K562 (cell line): Measurements from ENCODE around the gene SLC1A2. TPM values are rescaled to one million over a fixed set of nuclear protein-coding genes. Genes with fewer than 3 reads are reported as not detected.

Source experiments
- ATAC-seq: fragments of 200-7000 bp; cut with Tn5 transposase; 3 replicates; pipeline ENCODE4 v1.9.1; 2020; ENCODE audit warnings: moderate library complexity
- BruUV-seq: library from RNA; stranded (reverse); fragments of 400-500 nt; replicated peaks from 2 replicates; lab custom pipeline; 2021; lab: Mats Ljungman, UMichigan
- CTCF ChIA-PET: fragments of 300-600 bp; formaldehyde crosslinking; extraction: SDS; loops from one replicate; lab custom pipeline; 2021; ENCODE audit warnings: low intra/inter-chr PET ratio; lab: Yijun Ruan, JAX
- POLR2A ChIA-PET: fragments of 300-600, 350-650 bp; sonication (Branson Sonifier 250); formaldehyde crosslinking; extraction: SDS; loops from one replicate; lab custom pipeline; 2021; ENCODE audit warnings: antibody characterized with exemption, inconsistent platforms; lab: Yijun Ruan, JAX
- DNase-seq, 4 experiments: peaks; one replicate each; pipeline versions ENCODE4 v3.0.0 to v3.0.0-alpha.2; 2011 to 2018; ENCODE audit warnings: low spot score in 3 of 4, mixed read lengths in 3 of 4; ENCODE audit errors: extremely low read depth in 1 of 4
- FAIRE-seq: peaks from 2 replicates; lab custom pipeline; 2011; peaks lifted over from hg19 to GRCh38; lab: Jason Lieb, UNC
- H2AFZ ChIP-seq: 2 replicates; pipeline ENCODE4 v1.6.0; 2011; ENCODE audit warnings: low read depth, low read length, control low read depth, inconsistent platforms
- H3K27ac ChIP-seq: fragments of 200-600 bp; 3 replicates; pipeline ENCODE4 v1.8.0; 2011; ENCODE audit warnings: low read depth, mild to moderate bottlenecking, control low read depth, inconsistent platforms, low read length, moderate library complexity, mixed read lengths; ENCODE audit errors: extremely low read depth
- H3K27me3 ChIP-seq, 2 experiments: fragments of 300-600 bp in 1 of 2; 2 replicates in 1 of 2; 3 replicates in 1 of 2; pipeline versions ENCODE4 v1.6.0 to v1.8.0; 2011; ENCODE audit warnings: inconsistent platforms in 2 of 2, low read length in 2 of 2, mild to moderate bottlenecking in 1 of 2, mixed read lengths in 1 of 2, moderate library complexity in 1 of 2; ENCODE audit not compliant: control insufficient read depth in 2 of 2, insufficient read depth in 2 of 2
- H3K36me3 ChIP-seq: fragments of 300-600 bp; 3 replicates; pipeline ENCODE4 v1.8.0; 2011; ENCODE audit warnings: mild to moderate bottlenecking, low read length, inconsistent platforms; ENCODE audit not compliant: control insufficient read depth, insufficient read depth
- H3K4me1 ChIP-seq, 2 experiments: fragments of 200-600 bp in 1 of 2; replicated peaks in 1 of 2; 2 replicates in 1 of 2; 3 replicates in 1 of 2; pipeline versions ENCODE4 v1.5.1 to v1.8.0; 2011; ENCODE audit warnings: inconsistent platforms in 2 of 2, low read length in 2 of 2, mild to moderate bottlenecking in 1 of 2, mixed read lengths in 1 of 2, moderate library complexity in 1 of 2; ENCODE audit not compliant: control insufficient read depth in 2 of 2, insufficient read depth in 2 of 2
- H3K4me2 ChIP-seq: 2 replicates; pipeline ENCODE4 v1.6.1; 2011; ENCODE audit warnings: low read length, control low read depth, inconsistent platforms, mixed read lengths; ENCODE audit not compliant: insufficient read depth
- H3K4me3 ChIP-seq: fragments of 200-600 bp; sonication (generic), shearing (Covaris generic); 2 replicates; pipeline ENCODE4 v1.5.1; 2016; ENCODE audit warnings: control low read depth, inconsistent platforms
- H3K79me2 ChIP-seq: fragments of 200-600 bp; 3 replicates; pipeline ENCODE4 v1.8.0; 2011; ENCODE audit warnings: low read length, inconsistent platforms; ENCODE audit not compliant: control insufficient read depth, insufficient read depth
- H3K9ac ChIP-seq, 2 experiments: 2 replicates each; pipeline versions ENCODE4 v1.6.0 to v1.6.1; 2011; ENCODE audit warnings: low read depth in 2 of 2, low read length in 2 of 2, control low read depth in 1 of 2, inconsistent platforms in 1 of 2, mild to moderate bottlenecking in 1 of 2, mixed read lengths in 1 of 2; ENCODE audit not compliant: insufficient read depth in 1 of 2
- H3K9me1 ChIP-seq: one replicate; pipeline ENCODE4 v1.6.0; 2011; ENCODE audit warnings: inconsistent platforms, mild to moderate bottlenecking, low read length, moderate library complexity; ENCODE audit not compliant: control insufficient read depth, insufficient read depth
- H3K9me3 ChIP-seq: replicated peaks from 2 replicates; pipeline ENCODE4 v1.5.1; 2011; ENCODE audit warnings: low read depth, low read length, inconsistent platforms; ENCODE audit not compliant: control insufficient read depth, insufficient read depth
- H4K20me1 ChIP-seq: replicated peaks from 2 replicates; pipeline ENCODE4 v1.6.1; 2011; ENCODE audit warnings: low read length, inconsistent platforms, mixed read lengths; ENCODE audit not compliant: control insufficient read depth, insufficient read depth
- CEBPG ChIP-seq, 3 experiments: fragments of 200-800 bp in 1 of 3; sonication (Bioruptor generic) in 1 of 3; sonication (generic) in 1 of 3; formaldehyde crosslinking in 1 of 3; IDR thresholded peaks in 2 of 3; conservative IDR thresholded peaks in 1 of 3; 2 replicates each; pipeline versions ENCODE4 v1.6.1 to v1.8.0; 2016 to 2022; ENCODE audit warnings: missing compliant biosample characterization in 2 of 3, missing genetic modification characterization in 2 of 3, mild to moderate bottlenecking in 1 of 3, missing genetic modification reagents in 1 of 3
- KLF16 ChIP-seq: IDR thresholded peaks from 2 replicates; pipeline ENCODE4 v1.6.1; 2016; ENCODE audit warnings: antibody characterized with exemption
- ZNF384 ChIP-seq: IDR thresholded peaks from 2 replicates; pipeline ENCODE4 v1.6.1; 2012; ENCODE audit warnings: low read depth, low read length, improper control_type of control experiment
- WGBS: fragments of 100-300 bp; shearing (Covaris generic); methylation state at CpG from one replicate; pipeline ENCODE4 v1.1.6; 2016; ENCODE audit warnings: low coverage, mixed read lengths; ENCODE audit not compliant: insufficient coverage; ENCODE audit errors: missing lambda C conversion rate; 5-methylcytosine and 5-hydroxymethylcytosine counted together
- in situ Hi-C: fragments of 300-500 bp; cut with MboI; formaldehyde crosslinking; loops from 4 replicates; pipeline ENCODE4 v1.15.0; 2018; ENCODE audit warnings: inconsistent platforms, mixed read lengths
- intact Hi-C: fragments of 100-400 bp; cut with micrococcal nuclease; formaldehyde crosslinking; loops from 2 replicates; pipeline ENCODE4 v1.14.2; 2022
- polyA plus RNA-seq, 8 experiments: library from polyadenylated mRNA; depleted of rRNA in 4 of 8; stranded (reverse) in 5 of 8; unstranded in 3 of 8; fragments of >200 nt; fragmentation: Nextera tagmentation in 2 of 8; fragmentation: Illumina TruSeq in 1 of 8; extraction: Ambion mirVana in 2 of 8; extraction: Trizol in 1 of 8; gene quantifications; 2 replicates each; pipeline versions ENCODE4 v1.2.1 to v1.2.3, GENCODE V29; 2011 to 2014; ENCODE audit warnings: inconsistent platforms in 1 of 8, missing spikeins in 1 of 8
- total RNA-seq, 7 experiments: library from RNA; depleted of rRNA in 6 of 7; stranded (reverse); fragments of >200 nt in 6 of 7; fragmentation: Illumina TruSeq in 2 of 7; extraction: Trizol in 2 of 7; gene quantifications; 2 replicates each; pipeline versions ENCODE4 v1.2.1 to v1.2.3, GENCODE V29; 2011 to 2021; ENCODE audit warnings: low replicate concordance in 1 of 7
- TF ChIP-seq, protein P1 (sequence below): fragments of 450-650 bp; IDR thresholded peaks from 2 replicates; pipeline ENCODE4 v1.6.1; 2014; ENCODE audit warnings: low read depth, mild to moderate bottlenecking, moderate library complexity, borderline replicate concordance
- TF ChIP-seq, protein P2 (sequence below), 2 experiments: fragments of 200-800 bp in 1 of 2; sonication (Bioruptor generic) in 1 of 2; sonication (generic) in 1 of 2; formaldehyde crosslinking in 1 of 2; IDR thresholded peaks in 1 of 2; conservative IDR thresholded peaks in 1 of 2; 2 replicates each; pipeline versions ENCODE4 v1.5.0 to v1.6.1; 2016 to 2020; ENCODE audit warnings: missing compliant biosample characterization in 1 of 2, missing genetic modification characterization in 1 of 2, missing genetic modification reagents in 1 of 2

SLC1A2 gene
- total and polyA plus RNA-seq, 9 of the 15 experiments (the other 6 are each of a cell fraction or from before 2014, with no cell fraction given): 0.03 to 0.07 (median 0.04) TPM; not detected in 5

DNA sequence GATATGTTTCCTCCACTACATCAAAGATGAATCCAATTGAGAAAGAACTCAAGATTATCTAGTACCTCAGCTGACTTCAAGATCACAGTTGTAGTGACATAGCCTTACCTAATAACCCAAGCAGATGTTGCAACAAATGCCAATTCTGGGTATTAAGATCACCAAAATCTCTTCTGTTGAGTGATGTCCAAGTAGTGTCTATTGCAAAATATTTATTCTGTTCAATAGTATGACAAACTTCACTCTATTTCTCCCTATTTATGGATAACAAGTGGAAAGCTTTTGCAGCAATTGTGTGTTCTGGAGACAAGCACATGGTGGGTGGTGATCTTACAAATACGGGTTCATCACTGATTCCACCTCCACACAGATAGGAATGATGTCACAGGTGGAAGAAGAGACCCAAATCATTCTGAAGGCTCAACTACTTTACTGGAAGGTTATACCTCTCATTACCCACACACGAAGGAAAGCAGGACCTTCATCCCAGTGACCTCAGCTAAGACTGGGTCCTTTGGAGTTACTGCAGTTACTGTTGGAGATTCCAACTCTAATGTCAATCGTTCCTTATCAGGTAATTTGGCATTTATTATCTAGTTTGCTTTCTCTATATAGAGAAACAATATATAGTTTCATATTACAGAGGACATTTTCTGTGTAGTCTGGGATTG, 208.3 kb downstream of the SLC1A2 start:
- H3K9me1 ChIP-seq: no peaks in the 10 kb centered on the region
- WGBS: 0% methylated on average over 3 of the region's 3 CpGs
- H3K27me3 ChIP-seq: peaks cover 0 to 2% of the 10 kb centered on the region in 2 experiments; a peak in 2 of 5 replicates
- no peak for TF ChIP-seq CEBPG (CRISPR knock-in tag; IDR thresholded peaks at IDR 0.05)
- peak in 1 of 2 experiments; percentile 31; a peak in 1 of 4 replicates for TF ChIP-seq CEBPG (tag; conservative IDR thresholded peaks at IDR 0.05 in 1 of 2, IDR thresholded peaks at IDR 0.05 in 1 of 2)
- no peak for TF ChIP-seq ZNF384
- no peak overlapping the region for H3K9ac ChIP-seq
- H3K4me2 ChIP-seq: no peak overlapping the region
- no TSS peak for BruUV-seq
- no peaks in the 10 kb centered on the region for H3K9me3 ChIP-seq
- no peak overlapping the region for H3K4me3 ChIP-seq
- in situ Hi-C loops (no loop called here), intact Hi-C loops (no loop called here)
- no peak overlapping the region for H2AFZ ChIP-seq
- H3K4me1 ChIP-seq: no peaks in the 10 kb centered on the region
- no peak for FAIRE-seq
- POLR2A ChIA-PET: no interaction called here
- CTCF ChIA-PET: no interaction called here
- no peaks in the 10 kb centered on the region; the same call in 1 of the 2 replicates for H4K20me1 ChIP-seq
- no peak for DNase-seq
- no peaks in the 10 kb centered on the region for H3K36me3 ChIP-seq
- no peaks in the 10 kb centered on the region for H3K79me2 ChIP-seq
- ATAC-seq: no peak
- no peak overlapping the region for H3K27ac ChIP-seq

DNA sequence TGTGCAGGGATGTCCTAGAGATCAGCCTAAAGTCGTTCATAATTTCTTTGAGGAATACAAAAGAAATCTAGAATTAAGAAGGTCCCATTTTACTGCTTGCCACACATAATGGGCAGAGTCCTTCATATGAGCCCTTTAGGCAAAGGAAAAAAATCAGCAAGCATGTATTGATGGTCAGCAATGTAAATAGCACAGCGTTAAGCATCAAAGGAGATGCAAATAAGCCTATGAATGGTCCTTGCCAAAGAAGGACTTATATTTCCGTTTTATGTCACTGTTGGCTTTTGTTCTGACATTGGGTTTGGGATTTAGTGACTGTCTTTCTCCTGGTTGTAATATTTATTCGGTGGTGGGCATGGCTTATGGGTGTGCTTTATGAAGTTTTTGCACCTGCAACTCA, 210.6 kb downstream of the SLC1A2 start:
- FAIRE-seq: no peak
- CTCF ChIA-PET: no interaction called here
- no peaks in the 10 kb centered on the region for H3K9me3 ChIP-seq

More for the DNA sequence above, 210.6 kb downstream of the SLC1A2 start:
- Histone ChIP-seq H3K4me1 (no peaks in the 10 kb centered on the region), H3K4me2 (no peak overlapping the region), H3K36me3 (no peaks in the 10 kb centered on the region), H4K20me1 (no peaks in the 10 kb centered on the region), H3K9me1 (no peaks in the 10 kb centered on the region), H2AFZ (no peak overlapping the region), H3K27me3 (peaks cover 0 to 2% of the 10 kb centered on the region in 2 experiments; a peak in 2 of 5 replicates), H3K27ac (no peak overlapping the region), H3K4me3 (no peak overlapping the region), H3K79me2 (no peaks in the 10 kb centered on the region), H3K9ac (no peak overlapping the region)
- in situ Hi-C loops (no loop called here), intact Hi-C loops (no loop called here)
- WGBS: 0% methylated on average over 4 of the region's 4 CpGs
- no TSS peak for BruUV-seq
- no peak for TF ChIP-seq KLF16
- TF ChIP-seq, protein P1, sequence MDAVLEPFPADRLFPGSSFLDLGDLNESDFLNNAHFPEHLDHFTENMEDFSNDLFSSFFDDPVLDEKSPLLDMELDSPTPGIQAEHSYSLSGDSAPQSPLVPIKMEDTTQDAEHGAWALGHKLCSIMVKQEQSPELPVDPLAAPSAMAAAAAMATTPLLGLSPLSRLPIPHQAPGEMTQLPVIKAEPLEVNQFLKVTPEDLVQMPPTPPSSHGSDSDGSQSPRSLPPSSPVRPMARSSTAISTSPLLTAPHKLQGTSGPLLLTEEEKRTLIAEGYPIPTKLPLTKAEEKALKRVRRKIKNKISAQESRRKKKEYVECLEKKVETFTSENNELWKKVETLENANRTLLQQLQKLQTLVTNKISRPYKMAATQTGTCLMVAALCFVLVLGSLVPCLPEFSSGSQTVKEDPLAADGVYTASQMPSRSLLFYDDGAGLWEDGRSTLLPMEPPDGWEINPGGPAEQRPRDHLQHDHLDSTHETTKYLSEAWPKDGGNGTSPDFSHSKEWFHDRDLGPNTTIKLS: no peak
- TF ChIP-seq, protein P2, sequence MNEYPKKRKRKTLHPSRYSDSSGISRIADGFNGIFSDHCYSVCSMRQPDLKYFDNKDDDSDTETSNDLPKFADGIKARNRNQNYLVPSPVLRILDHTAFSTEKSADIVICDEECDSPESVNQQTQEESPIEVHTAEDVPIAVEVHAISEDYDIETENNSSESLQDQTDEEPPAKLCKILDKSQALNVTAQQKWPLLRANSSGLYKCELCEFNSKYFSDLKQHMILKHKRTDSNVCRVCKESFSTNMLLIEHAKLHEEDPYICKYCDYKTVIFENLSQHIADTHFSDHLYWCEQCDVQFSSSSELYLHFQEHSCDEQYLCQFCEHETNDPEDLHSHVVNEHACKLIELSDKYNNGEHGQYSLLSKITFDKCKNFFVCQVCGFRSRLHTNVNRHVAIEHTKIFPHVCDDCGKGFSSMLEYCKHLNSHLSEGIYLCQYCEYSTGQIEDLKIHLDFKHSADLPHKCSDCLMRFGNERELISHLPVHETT (CRISPR knock-in tag; conservative IDR thresholded peaks at IDR 0.05 in 1 of 2, IDR thresholded peaks at IDR 0.05 in 1 of 2): no peak
- ATAC-seq: no peak
- no peak for DNase-seq
- POLR2A ChIA-PET: no interaction called here
